Neural cell (in vitro differentiated cells): ENCODE measurements around the gene FCMR. TPM values are rescaled to one million over a fixed set of nuclear protein-coding genes. Genes with fewer than 3 reads are reported as not detected.

Experiments used
- H2AFZ ChIP-seq: fragments of 200-600, 300-800 bp; sonication (generic), shearing (Covaris generic); 2 replicates; pipeline ENCODE4 v1.6.0; 2014; ENCODE audit warnings: low read depth, mild to moderate bottlenecking, antibody characterized with exemption, low read length, moderate library complexity
- H3F3A ChIP-seq: fragments of 200-600 bp; shearing (Covaris generic); 2 replicates; pipeline ENCODE4 v1.6.1; 2016; ENCODE audit warnings: mild to moderate bottlenecking, moderate library complexity, mixed read lengths, antibody characterized with exemption, low read length; ENCODE audit not compliant: insufficient read depth, poor library complexity, severe bottlenecking
- H3K27ac ChIP-seq: fragments of 200-600, 300-800 bp; sonication (generic), shearing (Covaris generic); 2 replicates; pipeline ENCODE4 v1.5.1; 2014; ENCODE audit warnings: mild to moderate bottlenecking, low read length, moderate library complexity
- H3K27me3 ChIP-seq: fragments of 300-800, 200-600 bp; sonication (generic), shearing (Covaris generic); 2 replicates; pipeline ENCODE4 v1.6.0; 2014; ENCODE audit warnings: mild to moderate bottlenecking, low read depth, low read length, moderate library complexity; ENCODE audit not compliant: insufficient read depth
- H3K36me3 ChIP-seq: fragments of 300-800, 200-600 bp; sonication (generic), shearing (Covaris generic); 2 replicates; pipeline ENCODE4 v1.5.1; 2014; ENCODE audit warnings: mild to moderate bottlenecking, antibody characterized with exemption, low read length, moderate library complexity; ENCODE audit not compliant: insufficient read depth
- H3K4me2 ChIP-seq: fragments of 300-800, 200-600 bp; sonication (generic), shearing (Covaris generic); 2 replicates; pipeline ENCODE4 v1.6.0; 2014; ENCODE audit warnings: mild to moderate bottlenecking, low read length
- H3K4me3 ChIP-seq: fragments of 300-800, 200-600 bp; sonication (generic), shearing (Covaris generic); 2 replicates; pipeline ENCODE4 v1.5.1; 2014; ENCODE audit warnings: mild to moderate bottlenecking, low read length, moderate library complexity
- H3K79me2 ChIP-seq: fragments of 200-600 bp; shearing (Covaris generic); replicated peaks from 2 replicates; pipeline ENCODE4 v1.6.0; 2014; ENCODE audit warnings: mild to moderate bottlenecking, low read length, moderate library complexity; ENCODE audit not compliant: insufficient read depth
- H3K9ac ChIP-seq: fragments of 300-800, 200-600 bp; sonication (generic), shearing (Covaris generic); 2 replicates; pipeline ENCODE4 v1.6.1; 2016; ENCODE audit warnings: mild to moderate bottlenecking, low read length, mixed read lengths
- H3K9me2 ChIP-seq: fragments of 200-600 bp; shearing (Covaris generic); 2 replicates; pipeline ENCODE4 v1.6.1; 2016; ENCODE audit warnings: mild to moderate bottlenecking, low read length, mixed read lengths; ENCODE audit not compliant: insufficient read depth
- H3K9me3 ChIP-seq: fragments of 200-600, 300-800 bp; sonication (generic), shearing (Covaris generic); 2 replicates; pipeline ENCODE4 v1.6.1; 2016; ENCODE audit warnings: mild to moderate bottlenecking, mixed run types, low read length, moderate library complexity, mixed read lengths
- H4K20me1 ChIP-seq: fragments of 200-600 bp; shearing (Covaris generic); 2 replicates; pipeline ENCODE4 v1.6.1; 2016; ENCODE audit warnings: mild to moderate bottlenecking, mixed run types; ENCODE audit not compliant: insufficient read depth
- EP300 ChIP-seq: fragments of 450-650 bp; conservative IDR thresholded peaks from 2 replicates; pipeline ENCODE4 v1.6.1; 2014; ENCODE audit warnings: antibody characterized with exemption, mild to moderate bottlenecking, moderate library complexity; ENCODE audit not compliant: poor library complexity, severe bottlenecking
- EZH2 ChIP-seq: fragments of 200-600, 300-800 bp; shearing (Covaris generic), sonication (generic); IDR thresholded peaks from 2 replicates; pipeline ENCODE4 v1.6.1; 2014; ENCODE audit warnings: antibody characterized with exemption, low read length, borderline replicate concordance, mild to moderate bottlenecking; ENCODE audit not compliant: insufficient read depth, poor library complexity, severe bottlenecking
- MXI1 ChIP-seq: fragments of 450-650 bp; conservative IDR thresholded peaks from 2 replicates; pipeline ENCODE4 v1.6.1; 2014; ENCODE audit warnings: antibody characterized with exemption, mild to moderate bottlenecking; ENCODE audit not compliant: poor library complexity, severe bottlenecking
- POLR2AphosphoS5 ChIP-seq: IDR thresholded peaks from 2 replicates; pipeline ENCODE4 v1.6.1; 2012
- RAD21 ChIP-seq: fragments of 450-650 bp; conservative IDR thresholded peaks from 2 replicates; pipeline ENCODE4 v1.6.1; 2014; ENCODE audit warnings: antibody characterized with exemption, mild to moderate bottlenecking, moderate library complexity
- SMC3 ChIP-seq: fragments of 450-650 bp; conservative IDR thresholded peaks from 2 replicates; pipeline ENCODE4 v1.6.1; 2014; ENCODE audit warnings: antibody characterized with exemption, mild to moderate bottlenecking, moderate library complexity; ENCODE audit not compliant: poor library complexity
- TAF1 ChIP-seq: IDR thresholded peaks from 2 replicates; pipeline ENCODE4 v1.6.1; 2012; ENCODE audit warnings: low read depth
- polyA plus RNA-seq: library from polyadenylated mRNA; depleted of rRNA; stranded (reverse); fragments of >200 nt; gene quantifications from 2 replicates; pipeline ENCODE4 v1.2.3, GENCODE V29; 2014
- TF ChIP-seq, protein P1 (sequence below): fragments of 450-650 bp; IDR thresholded peaks from 2 replicates; pipeline ENCODE4 v1.5.1; 2014; ENCODE audit warnings: antibody characterized with exemption, mild to moderate bottlenecking, moderate library complexity; ENCODE audit not compliant: poor library complexity, severe bottlenecking
- TF ChIP-seq, protein P2 (sequence below): IDR thresholded peaks from 2 replicates; pipeline ENCODE4 v1.6.1; 2012; ENCODE audit warnings: borderline replicate concordance

FCMR gene
- polyA plus RNA-seq, 1 donor from 2014 or later = not detected

DNA sequence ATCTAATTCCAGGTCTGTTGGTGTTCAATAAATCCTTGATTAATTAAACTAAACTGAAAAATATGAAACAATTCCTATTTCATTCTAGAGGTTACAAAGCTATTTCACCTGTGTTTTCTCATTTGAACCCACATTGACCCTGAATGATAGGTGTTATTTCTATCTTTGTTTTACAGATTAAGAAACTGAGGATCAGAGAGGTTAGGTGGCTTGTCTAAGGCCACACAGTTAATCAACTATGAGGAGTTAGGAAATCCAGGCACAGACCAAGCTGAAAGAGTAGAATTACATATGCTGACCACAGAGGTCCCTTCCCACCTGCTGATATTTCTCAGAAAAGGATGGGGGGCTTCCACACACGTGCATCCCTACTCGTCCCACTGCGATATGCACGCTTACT, 24.0 kb upstream of the FCMR start:
- Histone ChIP-seq H3F3A (no peaks in the 10 kb centered on the region), H4K20me1 (no peaks in the 10 kb centered on the region), H3K4me2 (no peak overlapping the region), H3K36me3 (no peaks in the 10 kb centered on the region), H3K4me3 (no peak overlapping the region), H3K9ac (no peak overlapping the region), H2AFZ (no peak overlapping the region), H3K27me3 (no peaks in the 10 kb centered on the region), H3K79me2 (no peaks in the 10 kb centered on the region), H3K9me2 (no peaks in the 10 kb centered on the region), H3K9me3 (no peaks in the 10 kb centered on the region), H3K27ac (no peak overlapping the region)
- TF ChIP-seq TAF1 (no peak), EP300 (no peak)
- TF ChIP-seq, protein P1, sequence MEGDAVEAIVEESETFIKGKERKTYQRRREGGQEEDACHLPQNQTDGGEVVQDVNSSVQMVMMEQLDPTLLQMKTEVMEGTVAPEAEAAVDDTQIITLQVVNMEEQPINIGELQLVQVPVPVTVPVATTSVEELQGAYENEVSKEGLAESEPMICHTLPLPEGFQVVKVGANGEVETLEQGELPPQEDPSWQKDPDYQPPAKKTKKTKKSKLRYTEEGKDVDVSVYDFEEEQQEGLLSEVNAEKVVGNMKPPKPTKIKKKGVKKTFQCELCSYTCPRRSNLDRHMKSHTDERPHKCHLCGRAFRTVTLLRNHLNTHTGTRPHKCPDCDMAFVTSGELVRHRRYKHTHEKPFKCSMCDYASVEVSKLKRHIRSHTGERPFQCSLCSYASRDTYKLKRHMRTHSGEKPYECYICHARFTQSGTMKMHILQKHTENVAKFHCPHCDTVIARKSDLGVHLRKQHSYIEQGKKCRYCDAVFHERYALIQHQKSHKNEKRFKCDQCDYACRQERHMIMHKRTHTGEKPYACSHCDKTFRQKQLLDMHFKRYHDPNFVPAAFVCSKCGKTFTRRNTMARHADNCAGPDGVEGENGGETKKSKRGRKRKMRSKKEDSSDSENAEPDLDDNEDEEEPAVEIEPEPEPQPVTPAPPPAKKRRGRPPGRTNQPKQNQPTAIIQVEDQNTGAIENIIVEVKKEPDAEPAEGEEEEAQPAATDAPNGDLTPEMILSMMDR = no peak

DNA sequence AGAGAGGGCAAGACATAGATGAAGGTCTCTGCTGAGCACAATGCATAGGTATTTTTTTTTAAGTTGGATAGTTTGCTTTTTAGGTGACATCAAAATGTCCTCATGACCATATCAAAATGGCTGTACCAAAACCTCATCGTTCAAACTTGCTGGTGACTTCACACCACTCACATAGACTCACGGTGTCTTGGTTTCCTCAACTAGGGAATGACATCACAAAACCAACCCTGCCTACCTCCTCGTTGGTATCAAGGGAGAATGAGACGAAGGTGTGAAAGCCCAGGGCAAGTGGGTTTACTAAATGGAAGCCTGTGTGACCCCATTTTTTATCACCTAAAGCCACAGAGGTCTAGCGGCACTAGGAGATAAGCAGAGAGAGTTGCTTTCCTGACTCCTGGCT, 23.0 kb upstream of the FCMR start:
- H3K27me3 ChIP-seq = no peaks in the 10 kb centered on the region
- H3K36me3 ChIP-seq = no peaks in the 10 kb centered on the region
- H3K9me3 ChIP-seq = no peaks in the 10 kb centered on the region
- no peak overlapping the region for H3K27ac ChIP-seq
- H3K79me2 ChIP-seq = no peaks in the 10 kb centered on the region
- H3K4me2 ChIP-seq = no peak overlapping the region
- no peak for TF ChIP-seq POLR2AphosphoS5
- no peak for TF ChIP-seq RAD21
- TF ChIP-seq, protein P1 = no peak
- no peak for TF ChIP-seq EZH2
- no peak for TF ChIP-seq SMC3
- no peak for TF ChIP-seq TAF1
- no peak for TF ChIP-seq MXI1
- TF ChIP-seq, protein P2, sequence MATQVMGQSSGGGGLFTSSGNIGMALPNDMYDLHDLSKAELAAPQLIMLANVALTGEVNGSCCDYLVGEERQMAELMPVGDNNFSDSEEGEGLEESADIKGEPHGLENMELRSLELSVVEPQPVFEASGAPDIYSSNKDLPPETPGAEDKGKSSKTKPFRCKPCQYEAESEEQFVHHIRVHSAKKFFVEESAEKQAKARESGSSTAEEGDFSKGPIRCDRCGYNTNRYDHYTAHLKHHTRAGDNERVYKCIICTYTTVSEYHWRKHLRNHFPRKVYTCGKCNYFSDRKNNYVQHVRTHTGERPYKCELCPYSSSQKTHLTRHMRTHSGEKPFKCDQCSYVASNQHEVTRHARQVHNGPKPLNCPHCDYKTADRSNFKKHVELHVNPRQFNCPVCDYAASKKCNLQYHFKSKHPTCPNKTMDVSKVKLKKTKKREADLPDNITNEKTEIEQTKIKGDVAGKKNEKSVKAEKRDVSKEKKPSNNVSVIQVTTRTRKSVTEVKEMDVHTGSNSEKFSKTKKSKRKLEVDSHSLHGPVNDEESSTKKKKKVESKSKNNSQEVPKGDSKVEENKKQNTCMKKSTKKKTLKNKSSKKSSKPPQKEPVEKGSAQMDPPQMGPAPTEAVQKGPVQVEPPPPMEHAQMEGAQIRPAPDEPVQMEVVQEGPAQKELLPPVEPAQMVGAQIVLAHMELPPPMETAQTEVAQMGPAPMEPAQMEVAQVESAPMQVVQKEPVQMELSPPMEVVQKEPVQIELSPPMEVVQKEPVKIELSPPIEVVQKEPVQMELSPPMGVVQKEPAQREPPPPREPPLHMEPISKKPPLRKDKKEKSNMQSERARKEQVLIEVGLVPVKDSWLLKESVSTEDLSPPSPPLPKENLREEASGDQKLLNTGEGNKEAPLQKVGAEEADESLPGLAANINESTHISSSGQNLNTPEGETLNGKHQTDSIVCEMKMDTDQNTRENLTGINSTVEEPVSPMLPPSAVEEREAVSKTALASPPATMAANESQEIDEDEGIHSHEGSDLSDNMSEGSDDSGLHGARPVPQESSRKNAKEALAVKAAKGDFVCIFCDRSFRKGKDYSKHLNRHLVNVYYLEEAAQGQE = no peak
- TF ChIP-seq EP300 = no peak
- no peak overlapping the region for H2AFZ ChIP-seq
- no peaks in the 10 kb centered on the region for H4K20me1 ChIP-seq
- H3K9ac ChIP-seq = no peak overlapping the region
- no peaks in the 10 kb centered on the region for H3K9me2 ChIP-seq
- H3K4me3 ChIP-seq = no peak overlapping the region
- no peaks in the 10 kb centered on the region for H3F3A ChIP-seq
